MM.1S (cell line): ENCODE measurements around the gene ATP1B4.
"Not testable (repeated sequence)": the region's sequence is repeated elsewhere in the genome, so short reads cannot be mapped to it uniquely, and the experiment has no call there.

ENCODE experiments used
- DNase-seq: peaks from one replicate; pipeline ENCODE4 v3.0.0-alpha.2; 2015
- H2AFZ ChIP-seq: fragments of 300-600 bp; sonication (generic); 2 replicates; pipeline ENCODE4 v1.6.0; 2016; ENCODE audit warnings: antibody characterized with exemption, low read length
- H3F3A ChIP-seq: fragments of 300-600 bp; sonication (generic); 2 replicates; pipeline ENCODE4 v1.6.1; 2016; ENCODE audit warnings: mild to moderate bottlenecking, antibody characterized with exemption, low read length, moderate library complexity, mixed read lengths; ENCODE audit not compliant: insufficient read depth
- H3K27ac ChIP-seq: fragments of 300-600 bp; sonication (generic); 2 replicates; pipeline ENCODE4 v1.5.1; 2016; ENCODE audit warnings: mild to moderate bottlenecking, low read length
- H3K27me3 ChIP-seq: fragments of 300-600 bp; sonication (generic); replicated peaks from 2 replicates; pipeline ENCODE4 v1.6.0; 2016; ENCODE audit warnings: low read length; ENCODE audit not compliant: insufficient read depth
- H3K36me3 ChIP-seq: fragments of 300-600 bp; sonication (generic); replicated peaks from 2 replicates; pipeline ENCODE4 v1.6.1; 2016; ENCODE audit warnings: mild to moderate bottlenecking, low read length, mixed read lengths; ENCODE audit not compliant: insufficient read depth
- H3K4me1 ChIP-seq: fragments of 300-600 bp; sonication (generic); 2 replicates; pipeline ENCODE4 v1.6.1; 2016; ENCODE audit warnings: low read length, mixed read lengths
- H3K4me2 ChIP-seq: fragments of 300-600 bp; sonication (generic); 2 replicates; pipeline ENCODE4 v1.6.0; 2016; ENCODE audit warnings: low read depth, low read length
- H3K4me3 ChIP-seq: fragments of 300-600 bp; sonication (generic); 2 replicates; pipeline ENCODE4 v1.5.1; 2016; ENCODE audit warnings: low read length, mixed read lengths
- H3K79me2 ChIP-seq: fragments of 300-600 bp; sonication (generic); 2 replicates; pipeline ENCODE4 v1.6.1; 2016; ENCODE audit warnings: mixed run types, low read length, mixed read lengths
- H3K9ac ChIP-seq: fragments of 300-600 bp; sonication (generic); 2 replicates; pipeline ENCODE4 v1.6.1; 2016; ENCODE audit warnings: low read length, mixed read lengths
- H3K9me2 ChIP-seq: fragments of 300-600 bp; sonication (generic); replicated peaks from 2 replicates; pipeline ENCODE4 v1.6.1; 2016; ENCODE audit warnings: mild to moderate bottlenecking, low read length, mixed read lengths; ENCODE audit not compliant: insufficient read depth
- H3K9me3 ChIP-seq: fragments of 300-600 bp; sonication (generic); replicated peaks from 2 replicates; pipeline ENCODE4 v1.6.1; 2016; ENCODE audit warnings: mild to moderate bottlenecking, low read length, mixed read lengths; ENCODE audit not compliant: insufficient read depth
- H4K20me1 ChIP-seq: fragments of 300-600 bp; sonication (generic); 2 replicates; pipeline ENCODE4 v1.6.1; 2016; ENCODE audit warnings: mild to moderate bottlenecking, low read length, moderate library complexity, mixed read lengths; ENCODE audit not compliant: insufficient read depth
- EZH2 ChIP-seq: fragments of 300-600 bp; sonication (generic); optimal IDR thresholded peaks from 2 replicates; pipeline ENCODE3; 2017; ENCODE audit warnings: low read depth, mild to moderate bottlenecking, antibody characterized with exemption, low read length, mixed read lengths
- EZH2phosphoT487 ChIP-seq: fragments of 300-600 bp; sonication (generic); IDR thresholded peaks from 2 replicates; pipeline ENCODE4 v1.6.1; 2018; ENCODE audit warnings: antibody characterized with exemption, low read length
- TF ChIP-seq, protein P1 (sequence below): fragments of 300-600 bp; sonication (generic); IDR thresholded peaks from 2 replicates; pipeline ENCODE4 v1.5.1; 2016; ENCODE audit warnings: antibody characterized with exemption, low read length, mixed read lengths

The ATP1B4 gene

DNA sequence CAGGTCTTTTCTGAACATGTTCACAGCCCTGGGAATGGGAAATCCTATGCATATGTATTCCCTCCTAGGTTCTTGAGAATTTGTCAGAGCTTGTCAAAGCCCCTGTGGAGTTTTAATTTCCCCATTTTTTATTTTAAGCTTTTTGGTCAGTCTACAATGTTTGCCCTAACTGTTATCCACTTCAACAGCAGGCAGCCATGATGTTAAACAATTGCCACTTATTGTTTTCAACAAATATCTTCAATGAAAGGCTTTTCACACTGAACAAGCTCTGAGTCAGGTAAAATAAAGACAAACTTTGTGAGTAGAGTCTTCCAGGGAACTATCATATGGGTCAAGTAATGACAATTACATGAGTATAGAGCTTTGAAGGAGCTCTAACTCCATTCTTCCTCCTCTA is 25.0 kb upstream of the ATP1B4 start:
- no peaks in the 10 kb centered on the region for H4K20me1 ChIP-seq
- TF ChIP-seq, protein P1, sequence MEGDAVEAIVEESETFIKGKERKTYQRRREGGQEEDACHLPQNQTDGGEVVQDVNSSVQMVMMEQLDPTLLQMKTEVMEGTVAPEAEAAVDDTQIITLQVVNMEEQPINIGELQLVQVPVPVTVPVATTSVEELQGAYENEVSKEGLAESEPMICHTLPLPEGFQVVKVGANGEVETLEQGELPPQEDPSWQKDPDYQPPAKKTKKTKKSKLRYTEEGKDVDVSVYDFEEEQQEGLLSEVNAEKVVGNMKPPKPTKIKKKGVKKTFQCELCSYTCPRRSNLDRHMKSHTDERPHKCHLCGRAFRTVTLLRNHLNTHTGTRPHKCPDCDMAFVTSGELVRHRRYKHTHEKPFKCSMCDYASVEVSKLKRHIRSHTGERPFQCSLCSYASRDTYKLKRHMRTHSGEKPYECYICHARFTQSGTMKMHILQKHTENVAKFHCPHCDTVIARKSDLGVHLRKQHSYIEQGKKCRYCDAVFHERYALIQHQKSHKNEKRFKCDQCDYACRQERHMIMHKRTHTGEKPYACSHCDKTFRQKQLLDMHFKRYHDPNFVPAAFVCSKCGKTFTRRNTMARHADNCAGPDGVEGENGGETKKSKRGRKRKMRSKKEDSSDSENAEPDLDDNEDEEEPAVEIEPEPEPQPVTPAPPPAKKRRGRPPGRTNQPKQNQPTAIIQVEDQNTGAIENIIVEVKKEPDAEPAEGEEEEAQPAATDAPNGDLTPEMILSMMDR, result no peak
- TF ChIP-seq EZH2 (no peak), EZH2phosphoT487 (no peak)

DNA sequence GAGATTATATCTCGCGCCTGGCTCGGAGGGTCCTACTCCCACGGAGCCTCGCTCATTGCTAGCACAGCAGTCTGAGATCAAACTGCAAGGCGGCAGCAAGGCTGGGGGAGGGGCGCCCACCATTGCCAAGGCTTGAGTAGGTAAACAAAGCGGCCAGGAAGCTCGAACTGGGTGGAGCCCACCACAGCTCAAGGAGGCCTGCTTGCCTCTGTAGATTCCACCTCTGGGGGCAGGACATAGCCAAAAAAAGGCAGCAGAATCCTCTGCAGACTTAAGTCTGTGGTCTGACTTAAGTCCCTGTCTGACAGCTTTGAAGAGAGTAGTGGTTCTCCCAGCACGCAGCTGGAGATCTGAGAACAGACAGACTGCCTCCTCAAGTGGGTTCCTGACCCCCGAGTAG is 17.3 kb upstream of the ATP1B4 start:
- H3K4me1 ChIP-seq, H3K9ac ChIP-seq, H3K27me3 ChIP-seq, H3K36me3 ChIP-seq, H2AFZ ChIP-seq, H3K9me2 ChIP-seq, H3K9me3 ChIP-seq, DNase-seq, H3K4me2 ChIP-seq, H3K4me3 ChIP-seq, H3K27ac ChIP-seq, H3K79me2 ChIP-seq, H3F3A ChIP-seq, H4K20me1 ChIP-seq: not testable (repeated sequence)

More for the DNA sequence above, 25.0 kb upstream of the ATP1B4 start:
- H3K4me3 ChIP-seq, result no peak overlapping the region
- DNase-seq, result no peak
- no peak overlapping the region for H3K4me2 ChIP-seq
- H3F3A ChIP-seq, result no peaks in the 10 kb centered on the region
- H3K36me3 ChIP-seq, result no peaks in the 10 kb centered on the region
- H3K27me3 ChIP-seq, result no peaks in the 10 kb centered on the region
- no peak overlapping the region for H3K27ac ChIP-seq
- H2AFZ ChIP-seq, result no peak overlapping the region
- H3K9ac ChIP-seq, result no peak overlapping the region
- H3K9me3 ChIP-seq, result no peaks in the 10 kb centered on the region
- H3K79me2 ChIP-seq, result no peaks in the 10 kb centered on the region
- H3K9me2 ChIP-seq, result no peaks in the 10 kb centered on the region
- H3K4me1 ChIP-seq, result no peaks in the 10 kb centered on the region

DNA sequence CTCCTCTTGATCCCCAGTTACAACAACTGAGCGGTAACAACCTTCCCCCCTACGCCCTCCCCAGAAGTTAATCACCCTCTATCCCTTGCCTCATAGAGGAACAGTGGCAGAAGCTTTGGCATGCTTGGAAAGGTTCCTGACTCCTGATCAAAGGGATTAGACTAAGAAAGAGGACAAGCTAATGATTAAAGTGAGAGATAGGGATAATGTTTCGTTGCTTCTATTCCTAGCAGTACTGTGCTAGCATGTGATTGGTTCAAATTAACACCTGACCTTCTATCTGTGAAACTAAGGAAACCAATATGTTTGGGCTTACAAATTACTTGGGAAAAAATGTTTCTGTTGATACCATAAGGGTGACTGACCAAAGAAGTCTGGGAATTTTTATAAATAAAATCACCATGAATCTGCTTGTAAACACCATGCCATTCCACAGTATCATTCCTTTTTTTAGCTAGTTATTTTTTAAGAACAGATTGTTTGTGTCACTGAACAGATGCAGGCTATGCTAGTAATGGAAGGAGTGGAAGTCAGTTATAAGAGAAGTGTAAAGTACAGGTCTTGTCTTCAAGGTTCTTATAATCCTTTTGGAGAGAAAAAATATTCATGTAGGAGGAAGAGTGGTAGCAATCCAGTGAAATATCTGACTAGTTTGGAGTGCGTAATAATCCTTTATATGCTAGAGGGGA is 11.3 kb upstream of the ATP1B4 start:
- no peak overlapping the region for H3K4me3 ChIP-seq
- H3K36me3 ChIP-seq, result no peaks in the 10 kb centered on the region
- H4K20me1 ChIP-seq, result no peaks in the 10 kb centered on the region
- H3K27me3 ChIP-seq, result no peaks in the 10 kb centered on the region
- H3K9ac ChIP-seq, result no peak overlapping the region
- no peak for DNase-seq
- H3K79me2 ChIP-seq, result no peaks in the 10 kb centered on the region
- no peaks in the 10 kb centered on the region for H3F3A ChIP-seq
- TF ChIP-seq EZH2, result no peak
- TF ChIP-seq, protein P1, result no peak
- no peak for TF ChIP-seq EZH2phosphoT487
- H3K27ac ChIP-seq, result no peak overlapping the region
- no peak overlapping the region for H2AFZ ChIP-seq
- H3K4me1 ChIP-seq, result no peaks in the 10 kb centered on the region
- no peaks in the 10 kb centered on the region for H3K9me2 ChIP-seq
- no peaks in the 10 kb centered on the region for H3K9me3 ChIP-seq
- H3K4me2 ChIP-seq, result no peak overlapping the region

DNA sequence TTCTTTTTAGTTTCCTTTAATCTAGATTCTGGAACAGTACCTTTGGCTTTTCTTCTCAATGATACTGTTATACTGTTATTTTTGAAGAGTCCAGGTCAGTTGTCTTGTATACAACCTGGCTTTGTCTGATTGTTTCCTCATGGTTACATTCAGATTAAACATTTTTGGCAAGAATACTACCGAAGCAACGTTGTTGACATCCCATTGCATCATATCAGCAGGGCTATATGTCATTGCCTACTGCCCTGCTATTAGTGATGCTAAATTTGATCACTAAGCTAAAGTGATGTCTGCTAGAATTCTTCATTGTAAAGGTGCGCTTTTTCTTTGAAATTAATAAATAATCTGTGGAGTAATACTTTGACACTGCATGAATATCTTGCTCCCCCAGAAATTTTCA is 5.8 kb upstream of the ATP1B4 start:
- no peak overlapping the region for H3K4me2 ChIP-seq
- H2AFZ ChIP-seq, result no peak overlapping the region
- TF ChIP-seq EZH2phosphoT487, result no peak
- TF ChIP-seq EZH2, result no peak
- TF ChIP-seq, protein P1, result no peak
- H4K20me1 ChIP-seq, result no peaks in the 10 kb centered on the region
- no peak overlapping the region for H3K4me3 ChIP-seq
- no peaks in the 10 kb centered on the region for H3K9me2 ChIP-seq
- DNase-seq, result no peak
- H3K27ac ChIP-seq, result no peak overlapping the region
- no peak overlapping the region for H3K9ac ChIP-seq
- H3K79me2 ChIP-seq, result no peaks in the 10 kb centered on the region
- H3K4me1 ChIP-seq, result no peaks in the 10 kb centered on the region
- no peaks in the 10 kb centered on the region for H3K36me3 ChIP-seq
- no peaks in the 10 kb centered on the region for H3K9me3 ChIP-seq
- H3K27me3 ChIP-seq, result no peaks in the 10 kb centered on the region
- no peaks in the 10 kb centered on the region for H3F3A ChIP-seq
